ENCODE measurements around the gene SGSM2.

SGSM2 gene

DNA sequence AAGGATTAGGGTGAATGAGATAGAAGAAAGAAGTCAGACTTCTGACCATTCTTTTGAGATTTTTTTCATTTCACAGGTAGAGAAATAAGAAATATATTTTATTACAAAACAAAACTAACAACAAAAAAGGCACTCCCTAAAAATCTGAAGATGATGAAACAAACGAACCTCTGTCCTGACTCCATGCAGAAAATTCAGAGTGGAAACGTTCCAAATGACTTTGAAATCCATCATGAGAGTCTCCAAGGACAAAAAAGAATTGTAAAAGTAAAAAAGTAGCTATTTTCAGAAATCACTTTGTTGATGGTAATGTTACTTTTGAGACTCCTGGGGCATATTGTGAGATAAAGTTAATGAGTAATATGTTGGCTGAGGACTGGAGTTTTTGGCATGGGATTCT is 89.9 kb downstream of the SGSM2 start:
- DNase-seq, result no peak

DNA sequence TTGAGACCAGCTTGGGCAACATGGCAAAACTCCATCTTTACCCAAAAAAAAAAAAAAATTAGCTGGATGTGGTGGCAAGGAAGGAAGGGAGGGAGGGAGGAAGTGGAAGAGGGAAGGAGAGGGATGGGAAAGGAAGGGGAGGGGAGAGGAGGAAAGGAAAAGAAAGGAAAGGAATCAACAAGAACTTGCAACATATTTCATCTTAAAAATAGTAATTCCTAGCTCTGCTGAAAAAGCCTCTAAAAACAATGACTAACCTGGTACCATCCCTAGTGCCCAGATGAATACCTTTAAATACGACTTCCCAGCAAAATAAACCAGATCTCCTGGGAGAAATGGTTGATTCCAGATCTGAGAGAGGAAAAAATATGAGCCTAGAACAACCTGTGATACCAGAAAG is 90.6 kb downstream of the SGSM2 start:
- DNase-seq, result no peak
